HepG2 (cell line): ENCODE results near the gene FKBP1B. TPM values are rescaled to one million over a fixed set of nuclear protein-coding genes. Genes with fewer than 3 reads are reported as not detected.

Source experiments
- AFF4 ChIP-seq: sonication (generic); formaldehyde crosslinking; IDR thresholded peaks from 2 replicates; pipeline ENCODE4 v1.4.0; 2020; ENCODE audit warnings: missing genetic modification reagents
- ARHGAP35 ChIP-seq: sonication (generic); formaldehyde crosslinking; IDR thresholded peaks from 2 replicates; pipeline ENCODE4 v1.9.0; 2022; ENCODE audit warnings: mild to moderate bottlenecking, inconsistent platforms, moderate library complexity, missing genetic modification reagents, borderline replicate concordance
- BCL6 ChIP-seq: IDR thresholded peaks from 2 replicates; pipeline ENCODE4 v1.6.1; 2016; ENCODE audit warnings: missing genetic modification reagents, missing compliant biosample characterization
- CBX5 ChIP-seq: sonication (generic); formaldehyde crosslinking; IDR thresholded peaks from 2 replicates; pipeline ENCODE4 v1.4.0; 2020; ENCODE audit warnings: missing genetic modification reagents, borderline replicate concordance
- EP300 ChIP-seq, 3 experiments: sonication (generic) in 1 of 3; formaldehyde crosslinking in 1 of 3; IDR thresholded peaks; 2 replicates each; pipeline versions ENCODE4 v1.5.1 to v1.6.1; 2011 to 2020; ENCODE audit warnings: low read depth in 2 of 3, low read length in 2 of 3, borderline replicate concordance in 1 of 3, improper control_type of control experiment in 1 of 3, mild to moderate bottlenecking in 1 of 3, missing genetic modification reagents in 1 of 3, moderate library complexity in 1 of 3
- FOXA1 ChIP-seq, 2 experiments: fragments of 450-650 bp in 1 of 2; sonication (generic) in 1 of 2; formaldehyde crosslinking in 1 of 2; IDR thresholded peaks; 2 replicates each; pipeline versions ENCODE4 v1.4.0 to v1.6.1; 2016 to 2020; ENCODE audit warnings: missing genetic modification reagents in 1 of 2
- FOXP1 ChIP-seq, 2 experiments: fragments of 450-650 bp in 1 of 2; IDR thresholded peaks; 2 replicates each; pipeline ENCODE4 v1.6.1; 2017 to 2018; ENCODE audit warnings: antibody characterized with exemption in 1 of 2
- MXD4 ChIP-seq: IDR thresholded peaks from 2 replicates; pipeline ENCODE4 v1.6.1; 2016; ENCODE audit warnings: mild to moderate bottlenecking, missing biosample characterization, missing genetic modification reagents
- NCOR1 ChIP-seq: fragments of 200-600 bp; sonication (generic); IDR thresholded peaks from 2 replicates; pipeline ENCODE4 v1.7.0; 2017; ENCODE audit warnings: antibody characterized with exemption, low read length, borderline replicate concordance
- NR2C2 ChIP-seq: sonication (generic); formaldehyde crosslinking; IDR thresholded peaks from 2 replicates; pipeline ENCODE4 v1.4.0; 2020; ENCODE audit warnings: missing genetic modification reagents, mild to moderate bottlenecking, moderate library complexity, borderline replicate concordance
- NR2F1 ChIP-seq, 2 experiments: fragments of 450-650 bp in 1 of 2; formaldehyde crosslinking in 1 of 2; IDR thresholded peaks; 2 replicates each; pipeline versions ENCODE4 v1.5.0 to v1.6.1; 2016 to 2020; ENCODE audit warnings: mild to moderate bottlenecking in 1 of 2, missing compliant biosample characterization in 1 of 2, missing genetic modification reagents in 1 of 2, moderate library complexity in 1 of 2
- PITX1 ChIP-seq: sonication (generic); formaldehyde crosslinking; IDR thresholded peaks from 2 replicates; pipeline ENCODE4 v1.5.1; 2020; ENCODE audit warnings: mild to moderate bottlenecking, missing genetic modification reagents
- RXRB ChIP-seq: IDR thresholded peaks from 2 replicates; pipeline ENCODE4 v1.6.1; 2016; ENCODE audit warnings: borderline replicate concordance, missing genetic modification reagents, missing compliant biosample characterization
- SAP130 ChIP-seq: IDR thresholded peaks from 2 replicates; pipeline ENCODE4 v1.6.1; 2016; ENCODE audit warnings: low read depth
- SOX5 ChIP-seq: IDR thresholded peaks from 2 replicates; pipeline ENCODE4 v1.6.1; 2016; ENCODE audit warnings: borderline replicate concordance
- THAP11 ChIP-seq: IDR thresholded peaks from 2 replicates; pipeline ENCODE4 v1.6.1; 2016; ENCODE audit warnings: missing biosample characterization, missing genetic modification reagents
- ZSCAN9 ChIP-seq: IDR thresholded peaks from 2 replicates; pipeline ENCODE4 v1.6.1; 2016; ENCODE audit warnings: borderline replicate concordance
- polyA plus RNA-seq, 8 experiments: library from polyadenylated mRNA; depleted of rRNA in 3 of 8; stranded (reverse) in 7 of 8; unstranded in 1 of 8; fragments of >200 nt; fragmentation: Illumina TruSeq in 4 of 8; extraction: Trizol in 4 of 8; gene quantifications; 2 replicates each; pipeline versions ENCODE4 v1.2.1 to v1.2.3, GENCODE V29; 2011 to 2016; ENCODE audit warnings: low read depth in 4 of 8, missing spikeins in 1 of 8, mixed read lengths in 1 of 8; ENCODE audit not compliant: insufficient read depth in 1 of 8
- total RNA-seq, 5 experiments: library from RNA; depleted of rRNA; stranded (reverse); fragments of >200 nt; fragmentation: Illumina TruSeq; extraction: Trizol; gene quantifications; 2 replicates each; pipeline ENCODE4 v1.2.3, GENCODE V29; 2016; ENCODE audit warnings: low read depth in 1 of 5
- TF ChIP-seq, protein P1 (sequence below): sonication (generic); formaldehyde crosslinking; IDR thresholded peaks from 2 replicates; pipeline ENCODE4 v1.4.0; 2020; ENCODE audit warnings: missing genetic modification reagents
- TF ChIP-seq, protein P2 (sequence below): IDR thresholded peaks from 2 replicates; pipeline ENCODE4 v1.4.0; 2020; ENCODE audit warnings: mild to moderate bottlenecking, missing genetic modification reagents

The FKBP1B gene
- total and polyA plus RNA-seq, 2 of the 13 experiments (the other 11 are each of a cell fraction or from before 2014, with no cell fraction given): 35.2 to 96.3 TPM

GRCh38 chr2:24052951-24053350 is 3.4 kb downstream of the FKBP1B start (continued):
- TF ChIP-seq RXRB (CRISPR knock-in tag) (0 out of 2 replicates have a peak, but pooled peaks have one; percentile 23), NR2C2 (CRISPR knock-in tag) (peak; percentile 35; the same call in 1 of the 2 replicates), CBX5 (CRISPR knock-in tag) (no peak), SOX5 (CRISPR knock-in tag) (peak; percentile 49; the same call in 1 of the 2 replicates), FOXA1 (IDR thresholded peaks at IDR 0.05) (no peak), FOXA1 (CRISPR knock-in tag; IDR thresholded peaks at IDR 0.05) (no peak), NCOR1 (0 out of 2 replicates have a peak, but pooled peaks have one; percentile 26), MXD4 (CRISPR knock-in tag) (no peak), BCL6 (CRISPR knock-in tag) (peak; percentile 25; the same call in 1 of the 2 replicates), ZSCAN9 (CRISPR knock-in tag) (no peak), FOXP1 (IDR thresholded peaks at IDR 0.05) (peak; percentile 91), FOXP1 (CRISPR knock-in tag; IDR thresholded peaks at IDR 0.05) (peak; percentile 98), NR2F1 (CRISPR knock-in tag; IDR thresholded peaks at IDR 0.05) (peak; percentile 54 to 56; a peak in 3 of 4 replicates), ARHGAP35 (CRISPR knock-in tag) (no peak), THAP11 (CRISPR knock-in tag) (0 out of 2 replicates have a peak, but pooled peaks have one; percentile 27), PITX1 (CRISPR knock-in tag) (peak; percentile 37; the same call in 1 of the 2 replicates), EP300 (IDR thresholded peaks at IDR 0.05; ENCODE audit: low read depth in 2 of 2, low read length in 2 of 2) (peak in 1 of 2 experiments; percentile 40; a peak in 1 of 4 replicates), EP300 (CRISPR knock-in tag; IDR thresholded peaks at IDR 0.05; ENCODE audit: borderline replicate concordance) (no peak), AFF4 (CRISPR knock-in tag) (no peak), SAP130 (CRISPR knock-in tag) (peak; percentile 35; the same call in 1 of the 2 replicates)
- TF ChIP-seq, protein P1, sequence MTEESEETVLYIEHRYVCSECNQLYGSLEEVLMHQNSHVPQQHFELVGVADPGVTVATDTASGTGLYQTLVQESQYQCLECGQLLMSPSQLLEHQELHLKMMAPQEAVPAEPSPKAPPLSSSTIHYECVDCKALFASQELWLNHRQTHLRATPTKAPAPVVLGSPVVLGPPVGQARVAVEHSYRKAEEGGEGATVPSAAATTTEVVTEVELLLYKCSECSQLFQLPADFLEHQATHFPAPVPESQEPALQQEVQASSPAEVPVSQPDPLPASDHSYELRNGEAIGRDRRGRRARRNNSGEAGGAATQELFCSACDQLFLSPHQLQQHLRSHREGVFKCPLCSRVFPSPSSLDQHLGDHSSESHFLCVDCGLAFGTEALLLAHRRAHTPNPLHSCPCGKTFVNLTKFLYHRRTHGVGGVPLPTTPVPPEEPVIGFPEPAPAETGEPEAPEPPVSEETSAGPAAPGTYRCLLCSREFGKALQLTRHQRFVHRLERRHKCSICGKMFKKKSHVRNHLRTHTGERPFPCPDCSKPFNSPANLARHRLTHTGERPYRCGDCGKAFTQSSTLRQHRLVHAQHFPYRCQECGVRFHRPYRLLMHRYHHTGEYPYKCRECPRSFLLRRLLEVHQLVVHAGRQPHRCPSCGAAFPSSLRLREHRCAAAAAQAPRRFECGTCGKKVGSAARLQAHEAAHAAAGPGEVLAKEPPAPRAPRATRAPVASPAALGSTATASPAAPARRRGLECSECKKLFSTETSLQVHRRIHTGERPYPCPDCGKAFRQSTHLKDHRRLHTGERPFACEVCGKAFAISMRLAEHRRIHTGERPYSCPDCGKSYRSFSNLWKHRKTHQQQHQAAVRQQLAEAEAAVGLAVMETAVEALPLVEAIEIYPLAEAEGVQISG (CRISPR knock-in tag): no peak
- TF ChIP-seq, protein P2, sequence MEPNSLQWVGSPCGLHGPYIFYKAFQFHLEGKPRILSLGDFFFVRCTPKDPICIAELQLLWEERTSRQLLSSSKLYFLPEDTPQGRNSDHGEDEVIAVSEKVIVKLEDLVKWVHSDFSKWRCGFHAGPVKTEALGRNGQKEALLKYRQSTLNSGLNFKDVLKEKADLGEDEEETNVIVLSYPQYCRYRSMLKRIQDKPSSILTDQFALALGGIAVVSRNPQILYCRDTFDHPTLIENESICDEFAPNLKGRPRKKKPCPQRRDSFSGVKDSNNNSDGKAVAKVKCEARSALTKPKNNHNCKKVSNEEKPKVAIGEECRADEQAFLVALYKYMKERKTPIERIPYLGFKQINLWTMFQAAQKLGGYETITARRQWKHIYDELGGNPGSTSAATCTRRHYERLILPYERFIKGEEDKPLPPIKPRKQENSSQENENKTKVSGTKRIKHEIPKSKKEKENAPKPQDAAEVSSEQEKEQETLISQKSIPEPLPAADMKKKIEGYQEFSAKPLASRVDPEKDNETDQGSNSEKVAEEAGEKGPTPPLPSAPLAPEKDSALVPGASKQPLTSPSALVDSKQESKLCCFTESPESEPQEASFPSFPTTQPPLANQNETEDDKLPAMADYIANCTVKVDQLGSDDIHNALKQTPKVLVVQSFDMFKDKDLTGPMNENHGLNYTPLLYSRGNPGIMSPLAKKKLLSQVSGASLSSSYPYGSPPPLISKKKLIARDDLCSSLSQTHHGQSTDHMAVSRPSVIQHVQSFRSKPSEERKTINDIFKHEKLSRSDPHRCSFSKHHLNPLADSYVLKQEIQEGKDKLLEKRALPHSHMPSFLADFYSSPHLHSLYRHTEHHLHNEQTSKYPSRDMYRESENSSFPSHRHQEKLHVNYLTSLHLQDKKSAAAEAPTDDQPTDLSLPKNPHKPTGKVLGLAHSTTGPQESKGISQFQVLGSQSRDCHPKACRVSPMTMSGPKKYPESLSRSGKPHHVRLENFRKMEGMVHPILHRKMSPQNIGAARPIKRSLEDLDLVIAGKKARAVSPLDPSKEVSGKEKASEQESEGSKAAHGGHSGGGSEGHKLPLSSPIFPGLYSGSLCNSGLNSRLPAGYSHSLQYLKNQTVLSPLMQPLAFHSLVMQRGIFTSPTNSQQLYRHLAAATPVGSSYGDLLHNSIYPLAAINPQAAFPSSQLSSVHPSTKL (CRISPR knock-in tag): peak; percentile 21; the same call in 1 of the 2 replicates
